ENCODE results near the gene STUM. TPM values are rescaled to one million over a fixed set of nuclear protein-coding genes. Genes with fewer than 3 reads are reported as not detected.
A peak's percentile ranks its signal among the peaks of the same experiment; 100 is the strongest.

Gene STUM
- total RNA-seq, 8 experiments from 2014 or later = 0.09 to 4.2 (median 0.47) TPM

DNA sequence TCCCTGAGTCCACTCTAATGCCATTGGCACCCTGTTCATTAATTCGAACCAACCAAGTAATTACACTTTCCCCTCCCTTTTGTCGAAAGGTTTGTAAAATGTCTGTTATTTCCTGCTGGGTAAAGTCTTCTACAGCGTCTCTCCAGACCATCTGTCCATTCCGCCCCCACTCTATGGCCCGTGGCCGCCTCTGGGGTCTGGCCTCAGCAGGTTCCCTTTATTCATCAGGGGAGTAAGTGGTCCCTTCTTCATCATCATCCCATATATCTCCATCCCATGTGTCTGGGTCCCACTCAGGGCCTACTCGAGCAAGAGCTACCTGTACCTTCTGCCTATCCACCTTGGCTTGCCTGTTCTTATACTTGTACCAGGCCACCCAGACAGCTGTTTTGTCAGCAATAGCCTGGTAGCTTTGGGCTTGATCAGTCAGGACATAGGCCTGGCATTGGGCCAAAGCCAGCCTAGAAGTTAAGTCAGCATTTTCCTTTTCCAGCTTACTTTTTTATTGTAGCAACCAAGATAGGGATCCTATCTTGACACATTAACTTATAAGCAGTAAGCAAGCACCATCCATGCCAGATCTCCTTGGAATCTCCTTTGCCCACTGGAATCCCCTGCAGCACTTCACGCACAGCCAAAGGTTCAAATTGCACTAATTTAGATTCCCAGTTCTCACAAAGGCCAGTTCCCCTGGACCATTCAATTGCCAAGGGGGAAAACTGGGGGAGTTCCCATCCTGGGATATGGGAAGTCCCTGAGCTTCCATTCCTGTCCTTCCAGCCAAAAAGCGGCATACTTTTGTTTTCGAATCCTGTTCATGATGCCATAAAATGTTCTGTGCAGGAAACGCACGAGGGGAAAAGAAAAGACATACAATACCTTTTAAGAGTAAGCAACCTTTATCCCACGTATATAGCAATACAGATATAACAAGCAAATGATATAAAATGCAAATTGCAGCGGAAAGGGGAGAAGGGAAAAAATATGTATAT is 6.6 kb upstream of the STUM start:
- Histone ChIP-seq H3K4me3 (no peak overlapping the region), H3K4me1 (replicated peaks in 1 of 2) (no peaks in the 10 kb centered on the region), H3K27ac (no peak overlapping the region)
- in situ Hi-C loops (cut with MboI; ENCODE audit: low pct_unique_long_range_greater_than_20kb in 2 of 9, low sequenced_read_pairs in 9 of 9, unreplicated experiment in 9 of 9) = no loop called here
- WGBS, 10 experiments = 50 to 100% (median 85%) methylated on average over 2 to 13 of the region's 14 CpGs; no CpG with 5 or more reads in 1 of the 10 experiments
- ATAC-seq (replicated peaks in 6 of 8) = no peak

DNA sequence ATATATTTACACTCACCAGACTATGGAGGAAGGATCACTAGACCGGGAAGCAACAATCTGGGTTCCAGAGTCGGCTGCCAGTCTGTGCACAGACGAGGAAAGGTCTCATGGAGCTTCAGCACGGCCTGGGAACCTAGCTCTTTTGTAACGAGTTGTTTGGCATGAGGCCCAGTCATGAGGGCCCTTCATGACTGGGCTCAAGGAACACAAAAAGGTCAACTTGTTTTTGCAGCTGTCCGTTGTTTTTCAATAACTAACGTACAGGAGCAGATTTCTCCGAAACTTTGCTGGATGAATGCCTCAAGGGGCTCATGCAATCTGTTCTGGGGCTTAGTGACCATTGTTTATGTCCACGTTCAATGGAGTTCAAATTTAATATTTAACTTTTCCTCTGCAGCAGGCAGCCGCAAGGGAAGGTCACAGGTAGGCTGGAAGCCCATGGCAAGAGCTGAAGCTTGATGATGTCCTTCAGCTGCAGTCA is 5.9 kb upstream of the STUM start:
- Histone ChIP-seq H3K4me3 (no peak overlapping the region), H3K4me1 (replicated peaks in 1 of 2) (no peaks in the 10 kb centered on the region), H3K27ac (no peak overlapping the region)
- ATAC-seq (replicated peaks in 6 of 8) = no peak
- in situ Hi-C loops (cut with MboI; ENCODE audit: low pct_unique_long_range_greater_than_20kb in 2 of 9, low sequenced_read_pairs in 9 of 9, unreplicated experiment in 9 of 9) = no loop called here
- WGBS, 10 experiments = 15 to 91% (median 67%) methylated on average over 4 to 10 of the region's 10 CpGs; no CpG with 5 or more reads in 2 of the 10 experiments

DNA sequence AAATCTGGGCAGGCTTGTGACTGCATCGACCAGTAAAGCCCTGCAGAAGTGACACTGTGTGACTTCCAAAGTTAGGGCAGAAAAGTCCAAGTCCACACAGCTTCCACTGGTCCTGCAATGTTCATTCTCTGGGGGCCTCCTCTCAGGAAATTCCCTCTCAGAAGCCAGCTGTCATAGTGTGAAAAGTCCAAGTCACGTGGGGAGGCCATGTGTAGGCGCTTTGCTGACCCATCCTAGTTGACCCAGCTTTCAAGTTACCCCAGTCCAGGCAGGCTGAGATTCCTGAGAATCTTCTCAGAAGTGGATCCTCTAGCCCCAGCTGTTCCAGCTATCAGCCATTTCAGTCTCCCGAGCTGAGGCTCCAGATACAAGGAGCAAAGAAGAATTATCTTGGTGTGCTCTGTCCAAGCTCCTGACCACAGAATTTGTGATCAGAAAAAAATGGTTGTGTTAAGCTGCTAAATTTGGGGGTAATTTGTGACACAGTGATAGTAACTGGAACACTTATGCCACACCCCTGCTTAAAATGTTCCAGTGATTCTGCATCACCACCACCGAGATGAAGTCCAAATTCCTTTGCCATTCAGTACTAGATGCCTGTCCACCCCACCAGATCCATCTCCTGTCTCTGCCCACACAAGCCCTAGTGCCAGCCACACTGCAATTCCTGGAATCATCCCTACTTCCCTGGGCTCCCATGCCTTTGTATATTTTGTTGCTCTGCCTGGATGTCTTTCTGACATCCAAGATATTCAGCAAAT is 2.5 kb upstream of the STUM start:
- Histone ChIP-seq H3K4me1 (replicated peaks in 1 of 2) (peaks cover 0 to 13% of the 10 kb centered on the region in 2 donors), H3K27ac (no peak overlapping the region), H3K4me3 (no peak overlapping the region)
- in situ Hi-C loops (cut with MboI; ENCODE audit: low pct_unique_long_range_greater_than_20kb in 2 of 9, low sequenced_read_pairs in 9 of 9, unreplicated experiment in 9 of 9) = no loop called here
- no peak for ATAC-seq (replicated peaks in 6 of 8)
- WGBS, 10 experiments = 0 to 83% (median 43%) methylated on average over 2 to 5 of the region's 5 CpGs; no CpG with 5 or more reads in 4 of the 10 experiments

DNA sequence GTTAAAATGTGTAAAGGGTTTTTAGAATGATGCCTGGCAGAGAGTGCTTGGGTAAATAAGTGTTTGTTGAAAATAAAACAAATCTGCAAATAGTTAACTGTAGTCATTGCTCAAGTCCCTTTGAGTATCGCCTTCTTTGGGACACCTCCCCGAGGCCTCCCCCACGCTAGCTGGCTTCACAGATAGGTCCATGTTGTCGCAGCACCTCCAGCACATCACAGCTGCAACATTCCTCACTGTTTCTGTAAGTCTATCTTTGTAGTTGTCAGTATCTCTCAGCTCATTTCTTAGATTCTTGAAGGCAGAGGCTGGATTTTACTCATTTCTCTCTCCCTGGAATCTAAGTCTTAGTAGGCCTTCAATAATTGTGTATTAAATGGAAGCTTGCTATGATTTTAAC is 1.6 kb upstream of the STUM start:
- no peak overlapping the region for H3K4me3 ChIP-seq
- in situ Hi-C loops (cut with MboI; ENCODE audit: low pct_unique_long_range_greater_than_20kb in 2 of 9, low sequenced_read_pairs in 9 of 9, unreplicated experiment in 9 of 9) = no loop called here
- WGBS, 10 experiments = 17 to 96% (median 74%) methylated on average over 1 to 4 of the region's 4 CpGs; no CpG with 5 or more reads in 2 of the 10 experiments
- no peak for ATAC-seq (replicated peaks in 6 of 8)
- peaks cover 0 to 20% of the 10 kb centered on the region in 2 donors for H3K4me1 ChIP-seq (replicated peaks in 1 of 2)
- no peak overlapping the region for H3K27ac ChIP-seq

DNA sequence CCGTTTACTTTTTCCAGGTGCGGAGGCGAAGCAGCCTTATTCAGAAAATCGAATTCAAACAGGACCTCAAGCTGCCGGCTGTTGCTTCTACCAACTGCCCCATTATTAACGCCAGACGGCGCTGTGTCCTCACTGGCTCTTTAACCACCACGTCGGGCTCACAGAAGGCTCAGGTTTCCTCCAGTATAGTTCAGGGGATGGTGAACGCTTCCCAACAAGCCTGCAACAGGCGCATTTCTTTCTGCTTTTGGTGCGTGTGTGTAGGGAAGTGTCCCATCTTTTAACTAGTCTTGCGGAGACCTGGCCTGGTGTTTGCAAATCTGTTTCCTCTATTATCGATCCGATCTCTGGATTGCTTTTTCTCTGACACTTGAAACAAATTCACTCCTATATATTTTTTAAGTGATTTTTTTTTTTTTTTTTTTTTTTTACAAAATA is 791 bp upstream of the STUM start:
- in situ Hi-C loops (cut with MboI; ENCODE audit: low pct_unique_long_range_greater_than_20kb in 2 of 9, low sequenced_read_pairs in 9 of 9, unreplicated experiment in 9 of 9) = no loop called here
- H3K27ac ChIP-seq = no peak overlapping the region

DNA sequence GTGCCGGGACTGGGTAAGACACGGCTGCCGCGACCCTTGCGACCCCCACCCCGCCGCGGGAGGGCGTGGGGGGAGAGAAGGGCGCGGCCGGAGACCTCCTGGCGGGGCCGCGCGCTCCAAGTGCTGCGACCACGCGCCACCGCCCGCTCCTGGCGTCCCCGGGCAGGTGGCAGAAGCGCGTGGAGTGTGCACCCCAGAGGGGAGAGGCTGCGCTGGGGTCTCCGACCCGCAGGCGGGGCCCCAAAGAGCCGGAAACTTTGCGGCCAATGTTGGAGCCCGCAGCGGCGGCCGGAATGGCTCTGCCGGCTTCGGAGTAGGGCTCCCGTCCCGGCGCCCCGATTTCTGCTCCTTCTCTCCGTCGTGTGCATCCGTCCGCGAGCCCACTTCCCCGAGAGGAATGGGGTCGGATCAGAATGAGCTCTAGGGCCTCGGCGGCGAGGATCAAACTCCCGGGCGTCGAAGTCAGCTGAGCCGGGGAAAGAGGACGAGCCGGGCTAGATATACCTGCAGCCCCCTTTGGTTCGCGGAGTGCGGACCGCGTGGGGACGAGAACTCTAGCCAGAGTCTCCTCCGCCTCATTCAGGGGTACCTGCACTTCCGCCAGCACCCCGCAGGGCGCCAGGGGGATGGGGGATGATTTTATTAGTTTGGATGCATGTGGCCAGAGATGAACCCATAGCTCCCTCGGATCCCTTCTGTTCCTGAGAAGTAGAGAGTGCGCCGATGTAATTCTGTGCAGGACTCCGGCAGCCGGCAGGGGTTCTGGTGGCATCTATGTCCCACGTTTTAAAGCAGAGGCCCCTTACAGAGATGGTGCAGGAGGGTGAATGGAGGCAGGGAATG is 751 bp downstream of the STUM start:
- ATAC-seq (replicated peaks in 6 of 8) = peak in 5 of 8 experiments; percentile 2 to 31 (median 25)
- H3K4me3 ChIP-seq = peak overlapping the region; percentile 32 to 45 (median 37)
- in situ Hi-C loops (cut with MboI; ENCODE audit: low pct_unique_long_range_greater_than_20kb in 2 of 9, low sequenced_read_pairs in 9 of 9, unreplicated experiment in 9 of 9) = no loop called here
- no peak overlapping the region for H3K27ac ChIP-seq
- WGBS, 10 experiments = 1 to 7% (median 3%) methylated on average over 3 to 36 of the region's 73 CpGs; no CpG with 5 or more reads in 5 of the 10 experiments
- peaks cover 0 to 21% of the 10 kb centered on the region in 2 donors for H3K4me1 ChIP-seq (replicated peaks in 1 of 2)

More for the DNA sequence above, 791 bp upstream of the STUM start:
- 0 to 7% (median 3%) methylated on average over 3 to 15 of the region's 16 CpGs for WGBS, 10 experiments
- H3K4me1 ChIP-seq (replicated peaks in 1 of 2) = peaks cover 0 to 21% of the 10 kb centered on the region in 2 donors
- H3K4me3 ChIP-seq = no peak overlapping the region
- ATAC-seq (replicated peaks in 6 of 8) = peak; percentile 64 to 85 (median 78)

DNA sequence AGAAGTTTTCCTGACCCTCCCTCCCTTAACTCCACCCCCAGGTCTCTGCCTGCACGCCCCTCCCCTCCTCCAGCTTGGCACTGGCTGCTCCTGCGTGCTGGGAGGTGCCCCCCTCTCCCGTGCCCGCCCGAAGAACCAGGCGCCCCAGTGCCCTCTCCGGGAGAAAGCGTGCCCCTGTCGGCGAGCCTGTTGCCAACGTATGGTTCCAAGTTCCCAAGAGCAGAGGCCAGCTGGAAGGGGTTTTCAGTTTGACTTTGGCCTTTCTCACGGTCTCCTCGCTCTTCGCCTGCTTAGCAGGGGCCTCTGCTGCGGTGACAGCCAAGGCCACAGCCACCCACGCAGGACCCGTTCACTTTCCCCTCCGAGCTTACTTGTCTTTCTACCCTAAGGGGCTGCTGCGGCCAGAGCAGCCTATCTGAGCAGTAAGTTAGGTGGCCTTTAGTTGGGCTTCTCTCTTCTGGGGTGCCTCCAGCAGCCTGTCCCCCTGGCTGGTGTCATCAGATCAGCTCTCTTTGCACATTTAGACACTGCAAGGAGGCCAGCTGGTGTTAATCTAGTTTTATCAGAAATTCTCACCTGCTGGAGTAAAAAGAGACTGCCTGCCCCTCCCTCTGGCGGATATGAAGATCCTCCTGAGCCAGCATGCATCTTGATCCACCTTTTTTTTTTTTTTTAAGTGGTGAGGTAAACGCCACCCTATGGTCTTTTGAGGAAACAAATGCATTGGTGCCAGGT is 1.5 kb downstream of the STUM start:
- in situ Hi-C loops (cut with MboI; ENCODE audit: low pct_unique_long_range_greater_than_20kb in 2 of 9, low sequenced_read_pairs in 9 of 9, unreplicated experiment in 9 of 9) = no loop called here
- whole genome bisulfite sequencing, 10 experiments = 0 to 80% (median 31%) methylated on average over 1 to 13 of the region's 21 CpGs; no CpG with 5 or more reads in 3 of the 10 experiments
- Histone ChIP-seq H3K4me1 (replicated peaks in 1 of 2) (peaks cover 0 to 21% of the 10 kb centered on the region in 2 donors), H3K27ac (no peak overlapping the region), H3K4me3 (peak overlapping the region in 2 of 5 donors; percentile 33 to 45)
- peak in 6 of 8 experiments; percentile 8 to 30 (median 18) for ATAC-seq (replicated peaks in 6 of 8)

DNA sequence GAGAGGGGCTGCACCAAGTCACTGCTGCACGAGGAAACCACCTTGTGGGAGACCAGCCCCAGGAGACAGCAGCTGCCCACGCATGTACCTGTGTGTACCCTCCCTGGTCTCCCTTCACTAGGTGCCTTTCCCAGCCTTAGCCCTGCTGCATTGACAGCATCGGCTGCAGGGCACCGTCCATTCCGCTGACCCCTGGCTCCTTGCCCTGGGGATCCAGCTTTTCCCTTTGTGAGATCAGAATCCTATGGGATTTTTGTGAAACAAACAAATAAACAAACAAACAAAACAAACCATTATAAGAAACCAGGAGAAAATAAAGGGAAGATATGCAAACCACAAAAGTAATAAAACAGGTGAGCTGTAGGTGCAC is 2.1 kb downstream of the STUM start:
- no peak overlapping the region for H3K4me3 ChIP-seq
- in situ Hi-C loops (cut with MboI; ENCODE audit: low pct_unique_long_range_greater_than_20kb in 2 of 9, low sequenced_read_pairs in 9 of 9, unreplicated experiment in 9 of 9) = no loop called here
- peaks cover 0 to 21% of the 10 kb centered on the region in 2 donors for H3K4me1 ChIP-seq (replicated peaks in 1 of 2)
- no peak overlapping the region for H3K27ac ChIP-seq
- WGBS, 10 experiments = 29 to 100% (median 68%) methylated on average over 1 to 5 of the region's 5 CpGs; no CpG with 5 or more reads in 1 of the 10 experiments
- ATAC-seq (replicated peaks in 6 of 8) = no peak

DNA sequence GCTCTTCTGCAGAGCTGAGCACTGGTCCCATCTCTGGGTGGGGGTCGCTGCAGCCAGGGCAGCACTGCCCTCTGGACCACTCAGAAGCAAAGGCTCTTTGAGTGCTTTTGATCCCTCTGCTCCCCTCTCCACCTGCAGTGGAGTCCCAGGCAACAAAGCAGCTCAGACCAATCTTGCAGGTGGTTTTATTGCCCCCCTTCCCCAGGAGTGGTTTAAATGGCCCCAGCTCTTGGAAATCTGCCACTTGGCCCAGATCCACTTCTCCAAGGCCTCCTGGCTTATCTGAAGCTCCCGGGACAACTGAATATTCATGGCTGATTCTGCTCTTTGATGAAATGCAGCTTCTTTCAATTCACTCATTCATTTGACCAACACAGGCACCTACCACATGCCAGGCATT is 2.7 kb downstream of the STUM start:
- Histone ChIP-seq H3K4me1 (replicated peaks in 1 of 2) (peaks cover 0 to 21% of the 10 kb centered on the region in 2 donors), H3K4me3 (no peak overlapping the region), H3K27ac (no peak overlapping the region)
- ATAC-seq (replicated peaks in 6 of 8) = peak in 4 of 8 experiments; percentile 13 to 37 (median 22)
- WGBS, 10 experiments = 0 to 43% (median 23%) methylated on average over 1 to 2 of the region's 2 CpGs; no CpG with 5 or more reads in 4 of the 10 experiments
- in situ Hi-C loops (cut with MboI; ENCODE audit: low pct_unique_long_range_greater_than_20kb in 2 of 9, low sequenced_read_pairs in 9 of 9, unreplicated experiment in 9 of 9) = no loop called here

DNA sequence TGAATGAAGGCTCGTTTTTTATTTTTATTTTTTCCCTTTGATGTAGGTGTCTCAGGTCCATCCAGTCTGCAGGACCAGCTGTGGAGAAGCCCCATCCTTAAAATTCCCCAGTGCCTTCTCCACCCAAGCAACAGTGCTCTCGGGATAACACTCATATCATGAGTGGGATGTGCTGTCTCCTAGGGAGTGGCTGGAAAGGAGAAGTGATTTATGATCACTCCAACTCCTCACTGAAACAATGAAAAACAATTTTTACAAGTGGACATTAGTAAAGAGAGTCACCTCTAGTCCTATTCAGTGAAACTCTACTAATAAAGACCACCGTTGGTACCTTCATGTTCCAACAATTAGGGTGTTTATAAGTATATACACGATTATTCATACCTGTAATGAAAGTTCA is 3.5 kb downstream of the STUM start:
- in situ Hi-C loops (cut with MboI; ENCODE audit: low pct_unique_long_range_greater_than_20kb in 2 of 9, low sequenced_read_pairs in 9 of 9, unreplicated experiment in 9 of 9) = no loop called here
- 25 to 86% (median 72%) methylated on average over 1 to 4 of the region's 4 CpGs; no CpG with 5 or more reads in 1 of the 10 experiments for WGBS, 10 experiments

DNA sequence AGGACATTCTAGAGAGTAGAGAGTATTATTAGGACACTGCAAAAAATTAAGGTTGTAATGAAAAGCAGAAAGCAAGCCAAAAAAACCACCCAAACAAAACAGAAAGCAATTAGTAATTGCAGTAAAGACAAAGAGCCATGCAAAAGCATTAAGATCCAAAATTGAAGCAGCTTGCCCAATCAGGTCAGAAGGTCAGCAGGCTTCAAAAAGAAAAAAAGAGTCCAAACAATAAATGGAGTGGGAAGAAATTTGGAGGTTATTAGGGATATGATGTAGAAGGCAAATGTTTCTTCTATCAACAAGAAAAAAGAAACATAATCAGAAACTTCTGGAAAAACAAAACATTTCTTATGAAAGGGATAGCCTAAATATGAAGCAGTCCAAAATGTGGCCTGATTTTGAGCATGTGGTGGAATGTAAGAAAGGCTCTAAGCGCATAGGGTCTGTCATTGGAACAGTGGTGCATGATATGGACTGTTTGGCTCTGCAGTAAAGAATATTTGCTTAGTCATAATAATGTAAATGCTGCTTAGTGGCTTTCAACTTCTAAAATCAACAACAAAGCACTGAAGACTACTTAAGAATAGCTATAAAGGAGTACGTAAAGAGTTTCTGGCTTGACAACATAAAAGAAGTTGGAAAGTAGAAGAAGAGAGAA is 4.8 kb downstream of the STUM start:
- H3K4me1 ChIP-seq (replicated peaks in 1 of 2) = peaks cover 0 to 21% of the 10 kb centered on the region in 2 donors
- H3K27ac ChIP-seq = no peak overlapping the region
- in situ Hi-C loops (cut with MboI; ENCODE audit: low pct_unique_long_range_greater_than_20kb in 2 of 9, low sequenced_read_pairs in 9 of 9, unreplicated experiment in 9 of 9) = no loop called here
- no peak for ATAC-seq (replicated peaks in 6 of 8)
- H3K4me3 ChIP-seq = no peak overlapping the region
- 44 to 100% (median 86%) methylated on average over 1 to 2 of the region's 2 CpGs; no CpG with 5 or more reads in 1 of the 10 experiments for WGBS, 10 experiments

More for the DNA sequence above, 3.5 kb downstream of the STUM start:
- Histone ChIP-seq H3K4me1 (replicated peaks in 1 of 2) (peaks cover 0 to 21% of the 10 kb centered on the region in 2 donors), H3K27ac (no peak overlapping the region), H3K4me3 (no peak overlapping the region)
- ATAC-seq (replicated peaks in 6 of 8) = no peak

Measured in motor neuron (in vitro differentiated cells).